Keratinocyte (primary cell): ENCODE measurements around the gene KSR1. TPM values are rescaled to one million over a fixed set of nuclear protein-coding genes. Genes with fewer than 3 reads are reported as not detected.

ENCODE experiments used
- DNase-seq: peaks from one replicate; pipeline ENCODE4 v3.0.0-alpha.2; 2011; ENCODE audit warnings: low read depth, missing footprints, low spot score
- FAIRE-seq: peaks from 2 replicates; lab custom pipeline; 2011; peaks lifted over from hg19 to GRCh38; lab: Jason Lieb, UNC
- H2AFZ ChIP-seq: 2 replicates; pipeline ENCODE4 v1.6.0; 2012; ENCODE audit warnings: low read length, control low read depth, inconsistent platforms; ENCODE audit not compliant: control insufficient read depth
- H3K27ac ChIP-seq: 2 replicates; pipeline ENCODE4 v1.5.1; 2011; ENCODE audit warnings: low read length; ENCODE audit not compliant: control insufficient read depth, insufficient read depth
- H3K27me3 ChIP-seq: 3 replicates; pipeline ENCODE4 v1.6.0; 2011; ENCODE audit warnings: low read length; ENCODE audit not compliant: control insufficient read depth, insufficient read depth; ENCODE audit errors: extremely low read depth
- H3K36me3 ChIP-seq, 2 experiments: 2 replicates in 1 of 2; 3 replicates in 1 of 2; pipeline ENCODE4 v1.5.1; 2011; ENCODE audit warnings: low read length in 2 of 2, mild to moderate bottlenecking in 1 of 2; ENCODE audit not compliant: control insufficient read depth in 2 of 2, insufficient read depth in 2 of 2; ENCODE audit errors: extremely low read depth in 1 of 2
- H3K4me1 ChIP-seq: 3 replicates; pipeline ENCODE4 v1.5.1; 2011; ENCODE audit warnings: low read length; ENCODE audit not compliant: control insufficient read depth, insufficient read depth; ENCODE audit errors: extremely low read depth
- H3K4me2 ChIP-seq: 3 replicates; pipeline ENCODE4 v1.6.0; 2011; ENCODE audit warnings: low read depth, low read length; ENCODE audit not compliant: control insufficient read depth, insufficient read depth; ENCODE audit errors: extremely low read depth
- H3K4me3 ChIP-seq, 3 experiments: fragments of 200-600 bp in 1 of 3; sonication (generic) in 1 of 3; 2 replicates in 2 of 3; 3 replicates in 1 of 3; pipeline ENCODE4 v1.5.1; 2011 to 2016; ENCODE audit warnings: low read length in 3 of 3, mild to moderate bottlenecking in 3 of 3, control low read depth in 2 of 3, inconsistent platforms in 1 of 3, low read depth in 1 of 3, mixed read lengths in 1 of 3, mixed run types in 1 of 3, moderate library complexity in 1 of 3; ENCODE audit not compliant: control insufficient read depth in 2 of 3, insufficient read depth in 2 of 3; ENCODE audit errors: extremely low read depth in 1 of 3
- H3K79me2 ChIP-seq: 2 replicates; pipeline ENCODE4 v1.6.0; 2012; ENCODE audit warnings: low read length; ENCODE audit not compliant: control insufficient read depth, insufficient read depth
- H3K9ac ChIP-seq: 3 replicates; pipeline ENCODE4 v1.6.0; 2011; ENCODE audit warnings: low read length; ENCODE audit not compliant: control insufficient read depth, insufficient read depth; ENCODE audit errors: extremely low read depth
- H3K9me1 ChIP-seq: 3 replicates; pipeline ENCODE4 v1.6.0; 2011; ENCODE audit warnings: low read length; ENCODE audit not compliant: control insufficient read depth, insufficient read depth; ENCODE audit errors: extremely low read depth
- H3K9me3 ChIP-seq: 2 replicates; pipeline ENCODE4 v1.5.1; 2012; ENCODE audit warnings: low read depth, low read length; ENCODE audit not compliant: control insufficient read depth
- H4K20me1 ChIP-seq: 3 replicates; pipeline ENCODE4 v1.6.0; 2011; ENCODE audit warnings: low read length; ENCODE audit not compliant: control insufficient read depth, insufficient read depth; ENCODE audit errors: extremely low read depth
- CTCF ChIP-seq, 3 experiments: IDR thresholded peaks in 1 of 3; conservative IDR thresholded peaks in 1 of 3; optimal IDR thresholded peaks in 1 of 3; 2 replicates in 2 of 3; 3 replicates in 1 of 3; pipeline versions ENCODE3 to v1.5.1; 2011; ENCODE audit warnings: low read length in 3 of 3, mild to moderate bottlenecking in 3 of 3, moderate library complexity in 2 of 3, control low read depth in 1 of 3, inconsistent platforms in 1 of 3; ENCODE audit not compliant: insufficient read depth in 2 of 3; ENCODE audit errors: extremely low read depth in 1 of 3
- EZH2 ChIP-seq: IDR thresholded peaks from one replicate; pipeline ENCODE4 v1.6.1; 2012; ENCODE audit warnings: inconsistent platforms, mild to moderate bottlenecking, low read length, moderate library complexity
- dilution Hi-C: fragments of 300-500 bp; cut with MboI; formaldehyde crosslinking; loops from one replicate; pipeline ENCODE4 v1.7.0; 2020; ENCODE audit warnings: low sequenced_read_pairs; ENCODE audit not compliant: extremely low pct_ligation_motif_present
- polyA plus RNA-seq, 5 experiments: library from polyadenylated mRNA; depleted of rRNA in 3 of 5; stranded (reverse) in 3 of 5; stranded (forward) in 1 of 5; unstranded in 1 of 5; fragments of >200 nt; gene quantifications; 1 replicate in 1 of 5; 2 replicates in 3 of 5; 3 replicates in 1 of 5; pipeline versions ENCODE4 v1.2.1 to v1.2.3, GENCODE V29; 2011 to 2012; ENCODE audit warnings: missing spikeins in 2 of 5, low read depth in 1 of 5, low replicate concordance in 1 of 5

KSR1 gene
- polyA plus RNA-seq, 1 donor (not counting 4 experiments of a cell fraction or from before 2014, with no cell fraction given), result 1.3 TPM

GRCh38 chr17:27535975-27536374 is 79.7 kb downstream of the KSR1 start:
- no peak overlapping the region for H3K9ac ChIP-seq
- H3K27ac ChIP-seq, result no peak overlapping the region
- no peaks in the 10 kb centered on the region for H3K9me3 ChIP-seq
- H4K20me1 ChIP-seq, result no peaks in the 10 kb centered on the region
- no peaks in the 10 kb centered on the region for H3K36me3 ChIP-seq
- FAIRE-seq (no peak), DNase-seq (no peak)
- dilution Hi-C loops, result no loop called here
- TF ChIP-seq EZH2 (no peak), CTCF (optimal IDR thresholded peaks at IDR 0.05 in 1 of 3, IDR thresholded peaks at IDR 0.05 in 1 of 3, conservative IDR thresholded peaks at IDR 0.05 in 1 of 3; ENCODE audit: extremely low read depth in 1 of 3, insufficient read depth in 2 of 3, low read length in 3 of 3) (no peak)
- peaks cover 3% of the 10 kb centered on the region for H3K9me1 ChIP-seq
- H2AFZ ChIP-seq, result no peak overlapping the region
- no peak overlapping the region for H3K4me2 ChIP-seq
- no peak overlapping the region for H3K4me3 ChIP-seq
- H3K4me1 ChIP-seq, result peaks cover 5% of the 10 kb centered on the region
- H3K27me3 ChIP-seq, result peaks cover 3% of the 10 kb centered on the region
- H3K79me2 ChIP-seq, result no peaks in the 10 kb centered on the region

- no peak for DNase-seq
- H3K9me3 ChIP-seq, result no peaks in the 10 kb centered on the region
- no peaks in the 10 kb centered on the region for H4K20me1 ChIP-seq
- no peak for TF ChIP-seq CTCF (optimal IDR thresholded peaks at IDR 0.05 in 1 of 3, IDR thresholded peaks at IDR 0.05 in 1 of 3, conservative IDR thresholded peaks at IDR 0.05 in 1 of 3; ENCODE audit: extremely low read depth in 1 of 3, insufficient read depth in 2 of 3, low read length in 3 of 3)
- TF ChIP-seq EZH2, result no peak
- no peak overlapping the region for H3K4me2 ChIP-seq
- H3K9me1 ChIP-seq, result peaks cover 3% of the 10 kb centered on the region
- no peak overlapping the region for H3K4me3 ChIP-seq
- H3K4me1 ChIP-seq, result peaks cover 5% of the 10 kb centered on the region
- H3K9ac ChIP-seq, result no peak overlapping the region
- H3K36me3 ChIP-seq, result no peaks in the 10 kb centered on the region
- no peak overlapping the region for H2AFZ ChIP-seq
- dilution Hi-C loops, result no loop called here
- no peaks in the 10 kb centered on the region for H3K79me2 ChIP-seq
- FAIRE-seq, result no peak
- H3K27ac ChIP-seq, result no peak overlapping the region
- H3K27me3 ChIP-seq, result peaks cover 5% of the 10 kb centered on the region
Observed at GRCh38 chr17:27536781-27537180, 80.5 kb downstream of the KSR1 start.
